ENCODE results near the gene LRMDA. TPM values are rescaled to one million over a fixed set of nuclear protein-coding genes. Genes with fewer than 3 reads are reported as not detected.

Gene LRMDA
- total RNA-seq, 1 donor from 2014 or later: 5.2 TPM

- no peak overlapping the region for H3K27ac Mint-ChIP-seq
- Histone ChIP-seq H3K4me1 (no peaks in the 10 kb centered on the region), H3K36me3 (no peaks in the 10 kb centered on the region), H3F3A (ENCODE audit: low read depth) (no peaks in the 10 kb centered on the region), H3K4me3 (no peak overlapping the region), H3K79me2 (ENCODE audit: low read depth) (no peaks in the 10 kb centered on the region), H3K9me3 (ENCODE audit: low read depth) (no peaks in the 10 kb centered on the region), H3K27me3 (no peaks in the 10 kb centered on the region), H3K9ac (no peak overlapping the region), H3K4me2 (no peak overlapping the region), H2AFZ (replicated peaks) (no peak overlapping the region), H3K27ac (no peak overlapping the region), H4K20me1 (ENCODE audit: low read depth) (no peaks in the 10 kb centered on the region)
- peaks cover 4% of the 10 kb centered on the region for H3K27me3 Mint-ChIP-seq (ENCODE audit: insufficient read depth, low read depth)
- no peak overlapping the region for H3K4me3 Mint-ChIP-seq
- TF ChIP-seq EZH2 (IDR thresholded peaks at IDR 0.05) (no peak), CTCF (IDR thresholded peaks at IDR 0.05) (no peak), EZH2phosphoT487 (IDR thresholded peaks at IDR 0.05) (no peak)
- no peaks in the 10 kb centered on the region for H3K4me1 Mint-ChIP-seq
- peaks cover 12% of the 10 kb centered on the region for H3K9me3 Mint-ChIP-seq
- DNase-seq (ENCODE audit: low spot score): no peak
- H3K36me3 Mint-ChIP-seq: no peaks in the 10 kb centered on the region
Observed at GRCh38 chr10:76408646-76409045, 977.2 kb downstream of the LRMDA start.

DNA sequence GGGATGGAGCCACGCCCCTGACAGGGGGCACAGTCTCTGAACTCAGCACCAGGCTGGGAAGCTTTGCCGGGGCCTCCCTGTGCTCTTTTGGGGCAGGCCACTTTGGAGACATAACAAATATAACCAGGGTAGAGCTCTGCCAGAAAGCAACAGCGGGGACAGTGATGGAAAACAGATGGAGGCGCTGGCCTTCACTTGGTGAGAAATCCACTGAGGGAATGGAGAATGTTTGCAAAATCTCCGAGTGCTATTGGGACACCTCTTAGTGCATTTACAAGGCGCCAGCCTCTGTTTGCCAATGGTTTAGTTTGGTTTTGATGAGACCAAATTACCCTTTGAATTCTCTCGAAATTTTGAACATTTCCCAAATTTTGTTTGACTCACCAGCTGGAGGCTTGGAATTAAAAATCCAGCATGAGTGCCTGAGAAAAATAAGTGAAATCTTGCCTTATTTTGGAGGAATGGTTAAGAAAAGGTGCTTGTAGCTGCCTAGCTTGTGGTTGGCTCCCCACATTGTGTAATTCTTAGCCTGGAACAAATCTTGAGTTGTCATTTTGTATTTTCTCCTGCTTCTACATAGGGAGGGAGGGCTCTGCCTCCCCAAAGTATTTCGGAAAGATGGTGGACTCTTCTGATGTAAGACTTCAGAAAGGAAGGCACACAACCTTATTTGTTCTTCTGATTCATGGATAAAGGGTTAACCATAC lies 980.5 kb downstream of the LRMDA start:
- Mint-ChIP-seq H3K4me1 (no peaks in the 10 kb centered on the region), H3K36me3 (no peaks in the 10 kb centered on the region), H3K4me3 (no peak overlapping the region), H3K9me3 (peaks cover 6% of the 10 kb centered on the region), H3K27ac (no peak overlapping the region), H3K27me3 (ENCODE audit: insufficient read depth, low read depth) (peaks cover 3% of the 10 kb centered on the region)
- Histone ChIP-seq H3K9me3 (ENCODE audit: low read depth) (no peaks in the 10 kb centered on the region), H3K36me3 (no peaks in the 10 kb centered on the region), H3K4me2 (no peak overlapping the region), H3K79me2 (ENCODE audit: low read depth) (no peaks in the 10 kb centered on the region), H3K27me3 (no peaks in the 10 kb centered on the region), H3K27ac (no peak overlapping the region), H2AFZ (replicated peaks) (no peak overlapping the region), H3F3A (ENCODE audit: low read depth) (no peaks in the 10 kb centered on the region), H3K4me3 (no peak overlapping the region), H3K9ac (no peak overlapping the region), H4K20me1 (ENCODE audit: low read depth) (no peaks in the 10 kb centered on the region), H3K4me1 (no peaks in the 10 kb centered on the region)
- TF ChIP-seq EZH2phosphoT487 (IDR thresholded peaks at IDR 0.05) (no peak), EZH2 (IDR thresholded peaks at IDR 0.05) (no peak), CTCF (IDR thresholded peaks at IDR 0.05) (no peak)
- no peak for DNase-seq (ENCODE audit: low spot score)

GRCh38 chr10:76415554-76415953 lies 984.1 kb downstream of the LRMDA start:
- H3K9ac ChIP-seq: no peak overlapping the region
- TF ChIP-seq EZH2 (IDR thresholded peaks at IDR 0.05): no peak
- no peak for TF ChIP-seq EZH2phosphoT487 (IDR thresholded peaks at IDR 0.05)
- no peak for TF ChIP-seq CTCF (IDR thresholded peaks at IDR 0.05)
- H3K4me1 ChIP-seq: no peaks in the 10 kb centered on the region
- H4K20me1 ChIP-seq (ENCODE audit: low read depth): no peaks in the 10 kb centered on the region
- Mint-ChIP-seq H3K27me3 (ENCODE audit: insufficient read depth, low read depth) (peaks cover 2% of the 10 kb centered on the region), H3K36me3 (no peaks in the 10 kb centered on the region), H3K27ac (no peak overlapping the region), H3K9me3 (peaks cover 6% of the 10 kb centered on the region), H3K4me1 (no peaks in the 10 kb centered on the region), H3K4me3 (no peak overlapping the region)
- no peaks in the 10 kb centered on the region for H3K9me3 ChIP-seq (ENCODE audit: low read depth)
- H2AFZ ChIP-seq (replicated peaks): no peak overlapping the region
- no peak overlapping the region for H3K4me3 ChIP-seq
- H3K79me2 ChIP-seq (ENCODE audit: low read depth): no peaks in the 10 kb centered on the region
- H3K36me3 ChIP-seq: no peaks in the 10 kb centered on the region
- DNase-seq (ENCODE audit: low spot score): no peak
- no peaks in the 10 kb centered on the region for H3K27me3 ChIP-seq
- H3F3A ChIP-seq (ENCODE audit: low read depth): no peaks in the 10 kb centered on the region
- no peak overlapping the region for H3K27ac ChIP-seq
- no peak overlapping the region for H3K4me2 ChIP-seq

Measured in neural progenitor cell (in vitro differentiated cells).